Right lobe of liver (tissue), 4 donors: ENCODE data around the gene DHCR24.

Source experiments
- POLR2A ChIP-seq: fragments of 450-650 bp; IDR thresholded peaks from one replicate; pipeline ENCODE4 v1.6.1; 2017; ENCODE audit warnings: antibody characterized with exemption, mild to moderate bottlenecking
- TF ChIP-seq, protein P1 (sequence below), 4 donors: fragments of 200-600 bp in 3 of 4; fragments of 450-650 bp in 1 of 4; IDR thresholded peaks; one replicate each; pipeline versions ENCODE4 v1.5.1 to v1.8.0; 2016 to 2022; ENCODE audit warnings: antibody characterized with exemption in 4 of 4, mild to moderate bottlenecking in 2 of 4
- donor health status: DM: no; HTN: no; CAD: no.
- donor health status: DM: no; HTN: no; CAD: no.
- donor health status: DM: no; HTN: yes; CAD: no.

- TF ChIP-seq, protein P1, sequence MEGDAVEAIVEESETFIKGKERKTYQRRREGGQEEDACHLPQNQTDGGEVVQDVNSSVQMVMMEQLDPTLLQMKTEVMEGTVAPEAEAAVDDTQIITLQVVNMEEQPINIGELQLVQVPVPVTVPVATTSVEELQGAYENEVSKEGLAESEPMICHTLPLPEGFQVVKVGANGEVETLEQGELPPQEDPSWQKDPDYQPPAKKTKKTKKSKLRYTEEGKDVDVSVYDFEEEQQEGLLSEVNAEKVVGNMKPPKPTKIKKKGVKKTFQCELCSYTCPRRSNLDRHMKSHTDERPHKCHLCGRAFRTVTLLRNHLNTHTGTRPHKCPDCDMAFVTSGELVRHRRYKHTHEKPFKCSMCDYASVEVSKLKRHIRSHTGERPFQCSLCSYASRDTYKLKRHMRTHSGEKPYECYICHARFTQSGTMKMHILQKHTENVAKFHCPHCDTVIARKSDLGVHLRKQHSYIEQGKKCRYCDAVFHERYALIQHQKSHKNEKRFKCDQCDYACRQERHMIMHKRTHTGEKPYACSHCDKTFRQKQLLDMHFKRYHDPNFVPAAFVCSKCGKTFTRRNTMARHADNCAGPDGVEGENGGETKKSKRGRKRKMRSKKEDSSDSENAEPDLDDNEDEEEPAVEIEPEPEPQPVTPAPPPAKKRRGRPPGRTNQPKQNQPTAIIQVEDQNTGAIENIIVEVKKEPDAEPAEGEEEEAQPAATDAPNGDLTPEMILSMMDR (IDR thresholded peaks at IDR 0.05) = no peak
- TF ChIP-seq POLR2A = peak; percentile 97
Measured at GRCh38 chr1:54886724-54887664, at the start of gene DHCR24.
